NCI-H2227 (cell line): ENCODE data around the gene CNN2.
A peak's percentile ranks its signal among the peaks of the same experiment; 100 is the strongest.

Source experiments
- DNase-seq: peaks from one replicate; lab custom pipeline; 2025; ENCODE audit not compliant: unreplicated experiment; lab: John Stamatoyannopoulos, UW

The CNN2 gene

GRCh38 chr19:1064661-1065605, 38.5 kb downstream of the CNN2 start:
- DNase-seq = peak; percentile 64

- DNase-seq = no peak
Observed at GRCh38 chr19:1065606-1066109, 39.2 kb downstream of the CNN2 start.

GRCh38 chr19:1066251-1066747, 39.9 kb downstream of the CNN2 start:
- DNase-seq = no peak

- no peak for DNase-seq
Observed at GRCh38 chr19:1066748-1067340, 40.4 kb downstream of the CNN2 start, which contains the start of gene ARHGAP45. TSS of gene ARHGAP45 (plus strand) at chr19:1067167. CDS start at chr19:1067406, 239 bp downstream.

- no peak for DNase-seq
Observed at GRCh38 chr19:1067341-1067957, 41.0 kb downstream of the CNN2 start.

GRCh38 chr19:1068009-1069001, 41.9 kb downstream of the CNN2 start:
- no peak for DNase-seq

- no peak for DNase-seq
Observed at GRCh38 chr19:1069009-1069779, 42.8 kb downstream of the CNN2 start.

GRCh38 chr19:1070576-1070930, 44.1 kb downstream of the CNN2 start:
- no peak for DNase-seq

GRCh38 chr19:1070931-1071791, 44.8 kb downstream of the CNN2 start:
- DNase-seq = no peak

- DNase-seq = no peak
Observed at GRCh38 chr19:1072371-1073015, 46.1 kb downstream of the CNN2 start.

- DNase-seq = no peak
Observed at GRCh38 chr19:1073063-1073955, 46.9 kb downstream of the CNN2 start.

GRCh38 chr19:1073956-1074517, 47.6 kb downstream of the CNN2 start:
- DNase-seq = no peak

- peak; percentile 90 for DNase-seq
Observed at GRCh38 chr19:1074544-1075283, 48.3 kb downstream of the CNN2 start.

GRCh38 chr19:1076046-1076386, 49.6 kb downstream of the CNN2 start:
- DNase-seq = no peak

- DNase-seq = no peak
Observed at GRCh38 chr19:1076951-1077350, 50.5 kb downstream of the CNN2 start.

GRCh38 chr19:1079566-1080111, 53.2 kb downstream of the CNN2 start:
- no peak for DNase-seq
